H1 (cell line): ENCODE measurements around the gene MDFI. TPM values are rescaled to one million over a fixed set of nuclear protein-coding genes. Genes with fewer than 3 reads are reported as not detected.

Experiments
- KDM5A ChIP-seq: fragments of 200-600 bp; IDR thresholded peaks from 2 replicates; pipeline ENCODE4 v1.7.1; 2012; ENCODE audit warnings: mild to moderate bottlenecking, low read length, inconsistent platforms, mixed read lengths
- RNF2 ChIP-seq: fragments of 200-900, 300-1000 bp; sonication (generic); IDR thresholded peaks from 2 replicates; pipeline ENCODE4 v1.7.1; 2016; ENCODE audit warnings: borderline replicate concordance, low read depth, mild to moderate bottlenecking, antibody characterized with exemption, low read length; ENCODE audit not compliant: poor library complexity, severe bottlenecking; ENCODE audit errors: missing control alignments
- SRF ChIP-seq: IDR thresholded peaks from 2 replicates; pipeline ENCODE4 v1.6.1; 2011; ENCODE audit warnings: mild to moderate bottlenecking, low read depth, low read length, moderate library complexity
- YY1 ChIP-seq: IDR thresholded peaks from 2 replicates; pipeline ENCODE4 v1.6.1; 2011; ENCODE audit warnings: low read depth, mild to moderate bottlenecking, low read length
- polyA plus RNA-seq, 7 experiments: library from polyadenylated mRNA; depleted of rRNA in 3 of 7; stranded (reverse) in 5 of 7; unstranded in 2 of 7; fragments of >200 nt in 5 of 7; fragments of 200-250 nt in 2 of 7; gene quantifications; 1 replicate in 5 of 7; 2 replicates in 1 of 7; 4 replicates in 1 of 7; pipeline versions ENCODE4 v1.2.1 to v1.2.3, GENCODE V29; 2011 to 2013; ENCODE audit warnings: missing spikeins in 2 of 7, mixed read lengths in 2 of 7
- total RNA-seq: library from RNA; stranded (reverse); fragmentation: NEBNext Ultra II Directional; extraction: Animal tissue kit (Norgen Biotek cat#: 25700); gene quantifications from 2 replicates; pipeline ENCODE4 v1.2.1, GENCODE V29; 2021

MDFI gene
- total and polyA plus RNA-seq, 2 of the 8 experiments (the other 6 are each of a cell fraction or from before 2014, with no cell fraction given), result 41.0 to 65.6 TPM

DNA sequence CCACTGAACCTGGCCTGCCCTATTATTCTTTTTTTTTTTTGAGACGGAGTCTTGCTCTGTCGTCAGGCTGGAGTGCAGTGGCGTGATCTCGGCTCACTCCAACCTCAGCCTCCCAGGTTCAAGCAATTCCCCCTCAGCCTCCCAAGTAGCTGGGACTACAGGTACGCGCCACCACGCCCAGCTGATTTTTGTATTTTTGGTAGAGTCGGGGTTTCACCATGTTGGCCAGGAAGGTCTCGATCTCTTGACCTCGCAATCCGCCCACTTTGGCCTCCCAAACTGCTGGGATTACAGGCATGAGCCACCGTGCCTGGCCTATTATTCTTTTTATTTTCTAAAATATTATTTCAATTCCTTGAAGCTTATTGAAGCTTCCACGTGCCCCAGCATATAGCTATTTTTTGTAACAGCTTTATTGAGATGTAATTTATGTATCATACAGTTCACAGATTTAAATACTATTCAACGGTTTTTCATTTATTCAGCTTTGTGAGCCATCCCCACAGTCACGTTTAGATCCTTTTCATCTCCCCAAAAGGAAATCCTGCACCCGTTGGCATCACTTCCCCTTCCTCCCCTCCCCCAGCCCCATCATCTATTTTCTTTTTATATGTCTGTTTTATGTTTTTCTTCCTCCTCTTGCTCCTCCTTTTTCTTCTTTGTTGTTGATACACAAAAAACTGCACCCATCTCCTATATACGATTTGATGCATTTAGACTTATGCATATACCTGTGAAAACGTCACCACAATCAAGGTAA, 13.5 kb upstream of the MDFI start (continued):
- TF ChIP-seq SRF, result no peak
- no peak for TF ChIP-seq YY1
- no peak for TF ChIP-seq KDM5A
- TF ChIP-seq RNF2, result no peak
- TF ChIP-seq, all 59 proteins: peak for 0
